PC-3 (cell line): ENCODE measurements around the gene IL25.

Source experiments
- EZH2 ChIP-seq: fragments of 300-600 bp; sonication (generic); IDR thresholded peaks from one replicate; pipeline ENCODE4 v1.6.1; 2017; ENCODE audit warnings: antibody characterized with exemption, mild to moderate bottlenecking, low read length; ENCODE audit not compliant: unreplicated experiment
- TF ChIP-seq, protein P1 (sequence below): fragments of 300-600 bp; sonication (generic); conservative IDR thresholded peaks from 2 replicates; pipeline ENCODE4 v1.5.1; 2017; ENCODE audit warnings: antibody characterized with exemption, low read depth, mild to moderate bottlenecking, low read length

DNA sequence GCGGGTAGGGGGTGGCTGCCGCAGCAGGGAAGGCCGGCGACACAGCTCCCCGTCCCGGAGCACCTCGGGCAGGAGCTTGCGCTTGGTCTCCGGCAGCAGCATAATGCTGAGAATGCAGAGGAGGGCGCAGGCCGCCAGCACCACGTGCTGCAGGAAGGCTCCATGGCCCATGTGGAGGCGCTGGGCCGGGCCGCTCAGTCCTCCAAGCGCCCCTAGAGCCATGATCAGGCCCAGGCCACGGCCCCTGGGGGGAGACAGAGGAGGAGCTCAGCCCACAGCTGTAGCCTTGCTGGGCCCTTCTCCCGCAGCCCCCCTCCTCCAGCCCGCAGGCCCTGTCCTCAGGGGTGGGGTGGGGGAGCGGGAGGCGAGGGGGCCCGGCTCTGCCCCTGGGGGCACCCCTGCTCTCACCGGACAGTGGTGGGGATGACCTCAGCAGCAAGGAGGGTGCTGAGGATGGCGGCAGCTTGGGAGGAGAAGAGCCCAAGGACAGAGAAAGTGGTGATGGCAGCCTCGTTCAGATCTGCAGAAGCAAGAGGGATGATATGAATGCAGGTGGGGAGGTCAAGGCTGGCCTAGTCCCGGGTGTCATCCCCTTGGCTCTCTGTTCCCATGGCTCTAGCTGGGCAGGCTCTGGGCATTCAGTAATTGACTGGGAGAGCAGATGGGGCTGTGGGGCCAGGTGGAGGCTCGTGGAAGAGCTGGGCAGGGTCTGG lies 25.8 kb upstream of the IL25 start:
- TF ChIP-seq, protein P1, sequence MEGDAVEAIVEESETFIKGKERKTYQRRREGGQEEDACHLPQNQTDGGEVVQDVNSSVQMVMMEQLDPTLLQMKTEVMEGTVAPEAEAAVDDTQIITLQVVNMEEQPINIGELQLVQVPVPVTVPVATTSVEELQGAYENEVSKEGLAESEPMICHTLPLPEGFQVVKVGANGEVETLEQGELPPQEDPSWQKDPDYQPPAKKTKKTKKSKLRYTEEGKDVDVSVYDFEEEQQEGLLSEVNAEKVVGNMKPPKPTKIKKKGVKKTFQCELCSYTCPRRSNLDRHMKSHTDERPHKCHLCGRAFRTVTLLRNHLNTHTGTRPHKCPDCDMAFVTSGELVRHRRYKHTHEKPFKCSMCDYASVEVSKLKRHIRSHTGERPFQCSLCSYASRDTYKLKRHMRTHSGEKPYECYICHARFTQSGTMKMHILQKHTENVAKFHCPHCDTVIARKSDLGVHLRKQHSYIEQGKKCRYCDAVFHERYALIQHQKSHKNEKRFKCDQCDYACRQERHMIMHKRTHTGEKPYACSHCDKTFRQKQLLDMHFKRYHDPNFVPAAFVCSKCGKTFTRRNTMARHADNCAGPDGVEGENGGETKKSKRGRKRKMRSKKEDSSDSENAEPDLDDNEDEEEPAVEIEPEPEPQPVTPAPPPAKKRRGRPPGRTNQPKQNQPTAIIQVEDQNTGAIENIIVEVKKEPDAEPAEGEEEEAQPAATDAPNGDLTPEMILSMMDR, result no peak
- TF ChIP-seq EZH2, result no peak
